ENCODE results near the gene SRBD1.

Gene SRBD1

DNA sequence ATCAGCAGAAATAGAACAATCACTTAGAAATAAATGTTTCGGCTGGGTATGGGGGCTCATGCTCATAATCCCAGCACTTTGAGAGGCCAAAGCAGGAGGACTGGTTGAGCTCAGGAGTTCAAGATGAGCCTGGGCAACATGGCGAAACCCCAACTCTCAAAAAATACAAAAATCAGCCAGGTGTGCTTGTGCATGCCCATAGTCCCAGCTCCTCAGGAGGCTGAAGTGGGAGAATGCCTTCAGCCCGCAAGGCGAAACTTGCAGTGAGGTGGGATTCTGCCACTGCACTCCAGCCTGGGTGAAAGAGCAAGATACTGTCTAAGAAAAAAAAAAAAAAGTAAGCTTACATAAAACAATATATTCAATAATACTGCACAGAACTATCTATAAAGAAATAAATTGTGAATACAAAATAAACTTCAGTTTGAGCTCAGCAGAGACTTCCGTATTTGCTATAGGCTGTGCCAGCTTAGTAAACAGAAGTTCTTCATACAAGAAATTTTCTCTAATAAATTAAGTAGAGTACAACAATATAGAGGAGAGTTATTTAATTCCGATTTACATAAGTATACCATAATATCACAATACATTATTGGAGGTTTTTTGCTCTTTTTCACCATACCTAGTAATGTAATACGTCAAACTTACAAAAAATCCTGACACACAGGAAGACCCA, 43.6 kb downstream of the SRBD1 start:
- TF ChIP-seq, protein P1, sequence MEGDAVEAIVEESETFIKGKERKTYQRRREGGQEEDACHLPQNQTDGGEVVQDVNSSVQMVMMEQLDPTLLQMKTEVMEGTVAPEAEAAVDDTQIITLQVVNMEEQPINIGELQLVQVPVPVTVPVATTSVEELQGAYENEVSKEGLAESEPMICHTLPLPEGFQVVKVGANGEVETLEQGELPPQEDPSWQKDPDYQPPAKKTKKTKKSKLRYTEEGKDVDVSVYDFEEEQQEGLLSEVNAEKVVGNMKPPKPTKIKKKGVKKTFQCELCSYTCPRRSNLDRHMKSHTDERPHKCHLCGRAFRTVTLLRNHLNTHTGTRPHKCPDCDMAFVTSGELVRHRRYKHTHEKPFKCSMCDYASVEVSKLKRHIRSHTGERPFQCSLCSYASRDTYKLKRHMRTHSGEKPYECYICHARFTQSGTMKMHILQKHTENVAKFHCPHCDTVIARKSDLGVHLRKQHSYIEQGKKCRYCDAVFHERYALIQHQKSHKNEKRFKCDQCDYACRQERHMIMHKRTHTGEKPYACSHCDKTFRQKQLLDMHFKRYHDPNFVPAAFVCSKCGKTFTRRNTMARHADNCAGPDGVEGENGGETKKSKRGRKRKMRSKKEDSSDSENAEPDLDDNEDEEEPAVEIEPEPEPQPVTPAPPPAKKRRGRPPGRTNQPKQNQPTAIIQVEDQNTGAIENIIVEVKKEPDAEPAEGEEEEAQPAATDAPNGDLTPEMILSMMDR (IDR thresholded peaks at IDR 0.05; ENCODE audit: low read depth, low read length, missing control alignments) = no peak
- H3K4me3 ChIP-seq (replicated peaks; ENCODE audit: low read depth, low read length) = no peak overlapping the region
- no peak for DNase-seq (ENCODE audit: extremely low read depth, low read depth)

DNA sequence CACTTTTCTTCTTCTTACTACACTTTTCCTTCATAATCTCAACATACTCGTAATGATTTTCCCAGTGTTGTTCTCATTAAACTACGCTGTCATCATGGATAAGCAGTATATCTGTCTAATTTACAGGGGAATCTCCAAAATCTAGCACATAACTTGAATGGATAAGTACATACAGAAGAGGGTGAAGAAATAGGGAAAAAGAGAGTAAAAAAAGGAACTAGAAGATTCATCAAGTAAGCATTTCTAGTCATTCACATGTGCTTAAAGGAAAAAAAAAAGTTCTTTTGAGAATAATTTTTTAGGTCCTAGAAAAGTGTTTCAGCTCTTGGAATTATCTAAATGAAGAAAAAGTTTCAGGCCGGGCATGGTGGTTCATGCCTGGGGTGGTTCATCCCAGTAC, 51.6 kb downstream of the SRBD1 start:
- no peak overlapping the region for H3K4me3 ChIP-seq (replicated peaks; ENCODE audit: low read depth, low read length)
- DNase-seq (ENCODE audit: extremely low read depth, low read depth) = no peak
- TF ChIP-seq, protein P1 (IDR thresholded peaks at IDR 0.05; ENCODE audit: low read depth, low read length, missing control alignments) = no peak

DNA sequence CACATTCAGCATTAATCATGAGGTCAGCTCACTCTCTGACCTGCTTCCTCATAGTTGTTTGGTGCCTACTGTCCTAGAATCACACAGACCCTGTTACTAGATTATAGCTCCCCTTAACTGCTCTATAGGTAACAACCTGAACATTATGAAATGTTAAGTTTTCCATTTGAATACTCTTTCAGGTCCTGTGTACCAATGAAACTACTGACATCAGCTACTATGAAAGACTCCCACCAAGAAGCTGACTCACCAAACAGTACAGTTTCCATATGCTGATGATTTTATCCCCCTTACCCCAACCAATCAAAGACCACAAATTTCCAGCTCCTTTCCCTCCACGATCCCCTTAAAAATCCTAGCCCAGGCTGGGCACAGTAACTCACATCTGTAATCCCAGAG, 56.3 kb downstream of the SRBD1 start:
- no peak overlapping the region for H3K4me3 ChIP-seq (replicated peaks; ENCODE audit: low read depth, low read length)
- TF ChIP-seq, protein P1 (IDR thresholded peaks at IDR 0.05; ENCODE audit: low read depth, low read length, missing control alignments) = no peak
- peak; percentile 33 for DNase-seq (ENCODE audit: extremely low read depth, low read depth)

DNA sequence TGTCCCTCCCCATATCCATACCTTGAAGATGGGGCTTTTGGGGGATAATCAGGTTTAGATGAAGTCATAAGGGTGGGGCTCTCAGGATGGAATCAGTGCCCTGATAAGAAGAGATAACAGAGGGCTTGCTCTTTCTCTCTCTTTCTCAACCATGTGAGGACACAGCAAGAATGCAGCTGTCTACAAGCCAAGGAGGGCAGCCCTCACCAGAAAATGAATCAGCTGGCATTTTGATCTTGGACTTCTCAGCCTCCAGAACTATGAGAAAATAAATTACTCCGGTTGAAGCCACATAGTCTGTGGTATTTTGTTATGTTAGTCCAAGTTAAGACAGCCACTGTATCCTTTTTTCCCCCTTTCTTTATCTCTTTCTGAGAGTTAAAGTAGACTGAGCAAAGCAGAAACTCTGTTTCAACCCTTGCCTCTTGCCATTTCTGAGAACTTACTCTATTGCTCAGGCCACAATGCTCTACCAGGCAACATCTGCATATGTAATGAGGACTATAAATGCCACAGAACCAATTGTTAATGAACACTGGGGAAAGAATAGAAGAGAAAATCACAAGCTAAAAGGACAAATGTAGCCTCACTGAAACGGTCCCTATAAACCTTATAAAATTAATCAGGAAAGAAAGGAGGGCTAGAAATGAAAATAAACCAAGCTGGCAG, 56.9 kb downstream of the SRBD1 start:
- no peak overlapping the region for H3K4me3 ChIP-seq (replicated peaks; ENCODE audit: low read depth, low read length)
- DNase-seq (ENCODE audit: extremely low read depth, low read depth) = no peak
- TF ChIP-seq, protein P1 (IDR thresholded peaks at IDR 0.05; ENCODE audit: low read depth, low read length, missing control alignments) = no peak

DNA sequence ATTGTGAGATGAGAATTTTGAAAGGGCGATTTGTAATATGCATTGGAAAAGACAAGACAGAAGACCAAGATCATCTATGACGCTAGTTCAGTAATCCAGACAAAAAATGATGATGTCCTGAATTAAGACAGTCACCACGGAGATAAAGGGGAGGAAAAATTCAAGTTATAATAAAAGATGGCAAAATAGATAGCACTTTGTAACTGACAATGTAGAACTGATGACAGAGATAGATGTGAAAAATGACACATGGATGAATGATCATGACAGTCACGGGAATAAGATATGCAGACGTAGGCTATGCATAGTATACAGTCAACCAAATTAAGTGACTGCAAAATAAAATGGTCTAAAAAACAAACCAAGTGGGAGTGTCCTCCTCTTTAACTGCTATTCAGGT, 59.2 kb downstream of the SRBD1 start:
- TF ChIP-seq, protein P1 (IDR thresholded peaks at IDR 0.05; ENCODE audit: low read depth, low read length, missing control alignments) = no peak
- DNase-seq (ENCODE audit: extremely low read depth, low read depth) = no peak
- H3K4me3 ChIP-seq (replicated peaks; ENCODE audit: low read depth, low read length) = no peak overlapping the region

DNA sequence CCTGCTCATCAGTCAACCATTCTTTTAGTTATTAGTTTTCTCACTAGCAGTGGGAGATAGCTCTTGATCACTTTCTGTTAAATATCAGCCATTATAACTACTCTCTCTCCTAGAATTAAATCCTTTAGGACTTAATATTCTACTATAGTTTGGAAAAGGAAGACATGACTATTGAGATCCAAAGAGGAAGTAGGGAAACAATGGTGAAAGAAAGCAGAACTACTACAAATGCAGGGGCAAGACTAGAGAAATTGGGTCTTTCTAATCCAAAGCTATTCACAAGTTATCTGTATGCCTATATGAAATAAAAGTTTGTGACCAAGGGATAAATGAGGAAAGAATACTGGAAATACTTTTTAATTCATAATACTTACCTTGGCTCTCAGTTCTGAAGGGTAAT, 65.1 kb downstream of the SRBD1 start:
- no peak for DNase-seq (ENCODE audit: extremely low read depth, low read depth)
- TF ChIP-seq, protein P1 (IDR thresholded peaks at IDR 0.05; ENCODE audit: low read depth, low read length, missing control alignments) = no peak
- no peak overlapping the region for H3K4me3 ChIP-seq (replicated peaks; ENCODE audit: low read depth, low read length)

Data from HFF-Myc (cell line).